MM.1S (cell line): ENCODE results near the gene TMEM134.

Source experiments
- DNase-seq: peaks from one replicate; pipeline ENCODE4 v3.0.0-alpha.2; 2015
- H2AFZ ChIP-seq: fragments of 300-600 bp; sonication (generic); 2 replicates; pipeline ENCODE4 v1.6.0; 2016; ENCODE audit warnings: antibody characterized with exemption, low read length
- H3F3A ChIP-seq: fragments of 300-600 bp; sonication (generic); 2 replicates; pipeline ENCODE4 v1.6.1; 2016; ENCODE audit warnings: mild to moderate bottlenecking, antibody characterized with exemption, low read length, moderate library complexity, mixed read lengths; ENCODE audit not compliant: insufficient read depth
- H3K27ac ChIP-seq: fragments of 300-600 bp; sonication (generic); 2 replicates; pipeline ENCODE4 v1.5.1; 2016; ENCODE audit warnings: mild to moderate bottlenecking, low read length
- H3K27me3 ChIP-seq: fragments of 300-600 bp; sonication (generic); replicated peaks from 2 replicates; pipeline ENCODE4 v1.6.0; 2016; ENCODE audit warnings: low read length; ENCODE audit not compliant: insufficient read depth
- H3K36me3 ChIP-seq: fragments of 300-600 bp; sonication (generic); replicated peaks from 2 replicates; pipeline ENCODE4 v1.6.1; 2016; ENCODE audit warnings: mild to moderate bottlenecking, low read length, mixed read lengths; ENCODE audit not compliant: insufficient read depth
- H3K4me1 ChIP-seq: fragments of 300-600 bp; sonication (generic); 2 replicates; pipeline ENCODE4 v1.6.1; 2016; ENCODE audit warnings: low read length, mixed read lengths
- H3K4me2 ChIP-seq: fragments of 300-600 bp; sonication (generic); 2 replicates; pipeline ENCODE4 v1.6.0; 2016; ENCODE audit warnings: low read depth, low read length
- H3K4me3 ChIP-seq: fragments of 300-600 bp; sonication (generic); 2 replicates; pipeline ENCODE4 v1.5.1; 2016; ENCODE audit warnings: low read length, mixed read lengths
- H3K79me2 ChIP-seq: fragments of 300-600 bp; sonication (generic); 2 replicates; pipeline ENCODE4 v1.6.1; 2016; ENCODE audit warnings: mixed run types, low read length, mixed read lengths
- H3K9ac ChIP-seq: fragments of 300-600 bp; sonication (generic); 2 replicates; pipeline ENCODE4 v1.6.1; 2016; ENCODE audit warnings: low read length, mixed read lengths
- H3K9me2 ChIP-seq: fragments of 300-600 bp; sonication (generic); replicated peaks from 2 replicates; pipeline ENCODE4 v1.6.1; 2016; ENCODE audit warnings: mild to moderate bottlenecking, low read length, mixed read lengths; ENCODE audit not compliant: insufficient read depth
- H3K9me3 ChIP-seq: fragments of 300-600 bp; sonication (generic); replicated peaks from 2 replicates; pipeline ENCODE4 v1.6.1; 2016; ENCODE audit warnings: mild to moderate bottlenecking, low read length, mixed read lengths; ENCODE audit not compliant: insufficient read depth
- H4K20me1 ChIP-seq: fragments of 300-600 bp; sonication (generic); 2 replicates; pipeline ENCODE4 v1.6.1; 2016; ENCODE audit warnings: mild to moderate bottlenecking, low read length, moderate library complexity, mixed read lengths; ENCODE audit not compliant: insufficient read depth
- CTCF ChIP-seq: fragments of 300-600 bp; sonication (generic); IDR thresholded peaks from 2 replicates; pipeline ENCODE4 v1.5.1; 2016; ENCODE audit warnings: antibody characterized with exemption, low read length, mixed read lengths
- EZH2 ChIP-seq: fragments of 300-600 bp; sonication (generic); optimal IDR thresholded peaks from 2 replicates; pipeline ENCODE3; 2017; ENCODE audit warnings: low read depth, mild to moderate bottlenecking, antibody characterized with exemption, low read length, mixed read lengths
- EZH2phosphoT487 ChIP-seq: fragments of 300-600 bp; sonication (generic); IDR thresholded peaks from 2 replicates; pipeline ENCODE4 v1.6.1; 2018; ENCODE audit warnings: antibody characterized with exemption, low read length

Gene TMEM134

GRCh38 chr11:67423466-67423865, 45.6 kb downstream of the TMEM134 start:
- Histone ChIP-seq H3K27ac (no peak overlapping the region), H3K79me2 (peaks cover 1% of the 10 kb centered on the region), H3K36me3 (no peaks in the 10 kb centered on the region), H3K27me3 (no peaks in the 10 kb centered on the region), H3K9ac (no peak overlapping the region), H4K20me1 (no peaks in the 10 kb centered on the region), H3K4me2 (no peak overlapping the region), H3F3A (peaks cover 4% of the 10 kb centered on the region; the same call in 1 of the 2 replicates), H3K9me3 (no peaks in the 10 kb centered on the region), H2AFZ (no peak overlapping the region), H3K4me3 (no peak overlapping the region), H3K9me2 (no peaks in the 10 kb centered on the region), H3K4me1 (peaks cover 14% of the 10 kb centered on the region; the same call in 1 of the 2 replicates)
- no peak for DNase-seq
- TF ChIP-seq CTCF (no peak), EZH2phosphoT487 (no peak), EZH2 (no peak)

GRCh38 chr11:67422891-67423290, 46.2 kb downstream of the TMEM134 start:
- Histone ChIP-seq H3K9ac (no peak overlapping the region), H3K4me3 (no peak overlapping the region), H2AFZ (no peak overlapping the region), H3K4me1 (peaks cover 17% of the 10 kb centered on the region; the same call in 1 of the 2 replicates), H3K36me3 (no peaks in the 10 kb centered on the region), H3K27ac (no peak overlapping the region), H3K4me2 (no peak overlapping the region), H3K9me2 (no peaks in the 10 kb centered on the region), H3K27me3 (no peaks in the 10 kb centered on the region), H4K20me1 (no peaks in the 10 kb centered on the region), H3K9me3 (no peaks in the 10 kb centered on the region), H3F3A (peaks cover 3% of the 10 kb centered on the region; the same call in 1 of the 2 replicates), H3K79me2 (no peaks in the 10 kb centered on the region)
- DNase-seq: no peak
- no peak for TF ChIP-seq EZH2
- no peak for TF ChIP-seq EZH2phosphoT487
- no peak for TF ChIP-seq CTCF

DNA sequence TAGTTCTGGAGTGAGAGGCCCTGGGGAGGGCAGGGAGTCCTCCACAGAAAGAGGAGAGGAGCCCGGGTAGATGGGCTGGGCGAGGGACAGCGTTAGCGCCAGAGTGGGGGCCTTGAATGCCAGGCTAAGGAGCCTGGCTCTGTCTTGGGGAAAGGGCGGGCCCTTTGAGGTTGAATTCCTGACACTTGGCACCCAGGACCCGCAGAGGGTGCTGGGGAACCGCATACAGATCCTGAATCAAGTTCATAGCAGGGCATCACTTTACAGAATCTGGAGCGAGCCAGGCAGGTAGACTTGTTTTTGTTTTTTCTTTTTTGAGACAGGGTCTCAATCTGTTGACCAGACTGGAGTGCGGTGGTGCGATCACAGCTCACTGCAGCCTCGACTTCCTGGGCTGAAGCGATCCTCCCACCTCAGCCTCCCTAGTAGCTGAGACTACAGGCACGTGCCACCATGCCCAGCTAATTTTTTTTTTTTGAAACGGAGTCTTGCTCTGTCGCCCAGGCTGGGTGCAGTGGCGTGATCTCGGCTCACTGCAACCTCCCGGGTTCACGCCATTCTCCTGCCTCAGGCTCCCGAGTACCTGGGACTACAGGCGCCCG, 47.5 kb downstream of the TMEM134 start:
- H3K9me2 ChIP-seq: no peaks in the 10 kb centered on the region
- peaks cover 17% of the 10 kb centered on the region; the same call in 1 of the 2 replicates for H3K4me1 ChIP-seq
- no peak for TF ChIP-seq EZH2phosphoT487
- no peak for TF ChIP-seq CTCF
- TF ChIP-seq EZH2: no peak
- H3K27me3 ChIP-seq: no peaks in the 10 kb centered on the region
- peak overlapping the region; percentile 61 for H3K4me3 ChIP-seq
- no peaks in the 10 kb centered on the region for H3K9me3 ChIP-seq
- no peaks in the 10 kb centered on the region for H3F3A ChIP-seq
- no peaks in the 10 kb centered on the region for H4K20me1 ChIP-seq
- DNase-seq: no peak
- H3K36me3 ChIP-seq: no peaks in the 10 kb centered on the region
- no peaks in the 10 kb centered on the region for H3K79me2 ChIP-seq
- H2AFZ ChIP-seq: peak overlapping the region; percentile 93
- H3K4me2 ChIP-seq: peak overlapping the region; percentile 99; the same call in 1 of the 2 replicates
- H3K27ac ChIP-seq: no peak overlapping the region
- H3K9ac ChIP-seq: peak overlapping the region; percentile 28; the same call in 1 of the 2 replicates
